ENCODE results near the gene CCDC146. TPM values are rescaled to one million over a fixed set of nuclear protein-coding genes. Genes with fewer than 3 reads are reported as not detected.

CCDC146 gene
- total and polyA plus RNA-seq, 2 of the 13 experiments (the other 11 are each of a cell fraction or from before 2014, with no cell fraction given) = 2.4 to 4.1 TPM

DNA sequence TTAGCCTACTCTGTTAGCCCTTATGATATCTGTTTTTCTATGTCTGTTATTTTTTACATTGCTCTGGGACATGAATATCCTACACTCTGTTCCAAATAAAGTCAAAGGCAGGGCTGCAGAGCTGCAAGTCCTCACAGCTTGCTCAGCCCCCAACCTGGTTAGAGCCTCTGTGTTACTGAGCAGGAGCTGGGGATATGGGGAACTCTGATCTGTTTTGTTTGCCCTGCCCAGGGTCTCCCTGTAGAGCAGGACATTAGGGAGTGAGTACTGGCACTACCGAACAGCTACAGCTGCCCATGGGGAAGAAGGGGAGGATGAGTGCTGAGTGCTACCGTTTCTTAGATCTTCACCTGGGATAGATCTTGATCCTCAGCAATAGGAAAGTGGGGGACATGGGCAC, 110.1 kb downstream of the CCDC146 start (continued):
- no peak for TF ChIP-seq KIAA2018 (CRISPR knock-in tag; IDR thresholded peaks at IDR 0.05; ENCODE audit: borderline replicate concordance)
- no peak for TF ChIP-seq PTBP1 (IDR thresholded peaks at IDR 0.05; ENCODE audit: low read depth, low read length, poor library complexity, severe bottlenecking)

DNA sequence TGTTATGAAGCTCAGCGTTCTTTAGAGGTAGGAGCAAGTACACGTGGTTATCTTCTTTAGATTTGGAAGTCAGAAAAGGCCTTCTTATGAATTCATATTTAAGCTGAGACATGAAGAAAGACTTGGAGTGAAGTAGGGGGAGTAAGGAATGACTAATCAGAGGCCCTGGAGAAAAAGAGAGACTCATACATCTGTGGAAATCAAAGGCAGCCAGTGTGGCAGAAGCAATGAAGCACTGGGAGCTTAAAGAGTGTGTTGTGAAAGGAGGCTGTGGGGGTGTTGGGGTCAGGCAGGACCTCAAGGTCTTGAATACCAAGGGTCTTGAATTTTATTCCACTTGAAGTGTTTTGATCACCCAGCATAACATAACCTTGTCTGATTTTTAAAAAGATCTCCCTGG, 112.9 kb downstream of the CCDC146 start:
- Histone ChIP-seq H3K9me3 (ENCODE audit: low read length) (no peaks in the 10 kb centered on the region), H3K36me3 (replicated peaks in 1 of 2; ENCODE audit: control insufficient read depth in 1 of 2, insufficient read depth in 2 of 2, low read length in 2 of 2) (no peaks in the 10 kb centered on the region), H2AFZ (ENCODE audit: low read length) (no peak overlapping the region), H3K27ac (ENCODE audit: extremely low read length, insufficient read depth, low read length) (no peak overlapping the region), H3K4me3 (replicated peaks in 1 of 3; ENCODE audit: insufficient read depth in 1 of 3, low read depth in 2 of 3, low read length in 3 of 3) (no peak overlapping the region), H3K9ac (ENCODE audit: insufficient read depth, low read depth, low read length) (no peak overlapping the region), H3K27me3 (ENCODE audit: control insufficient read depth in 1 of 2, insufficient read depth in 2 of 2, low read length in 2 of 2) (no peaks in the 10 kb centered on the region), H4K20me1 (ENCODE audit: insufficient read depth, low read length) (no peaks in the 10 kb centered on the region), H3K79me2 (ENCODE audit: insufficient read depth, low read length) (no peaks in the 10 kb centered on the region), H3K4me1 (ENCODE audit: insufficient read depth, low read length) (no peaks in the 10 kb centered on the region; the same call in 1 of the 2 replicates), H3K4me2 (ENCODE audit: low read depth, low read length) (no peak overlapping the region)
- in situ Hi-C loops (cut with HindIII; ENCODE audit: extremely low pct_ligation_motif_present, low pct_unique_long_range_greater_than_20kb) (no loop called here), intact Hi-C loops (cut with micrococcal nuclease; ENCODE audit: unreplicated experiment) (no loop called here)
- BruUV-seq (replicated peaks) = no TSS peak
- DNase-seq (ENCODE audit: low spot score) (no peak), FAIRE-seq (no peak), ATAC-seq (no peak)
- CTCF ChIA-PET (ENCODE audit: low intra/inter-chr PET ratio, low total read pairs) = no interaction called here
- POLR2A ChIA-PET = no interaction called here
- 99% methylated on average over 2 of the region's 2 CpGs for WGBS (ENCODE audit: low lambda C conversion rate)
- TF ChIP-seq ZNF354B (CRISPR knock-in tag; IDR thresholded peaks at IDR 0.05) = no peak
- no peak for TF ChIP-seq ZNF17 (CRISPR knock-in tag; IDR thresholded peaks at IDR 0.05)
- no peak for TF ChIP-seq SNAPC2 (CRISPR knock-in tag; IDR thresholded peaks at IDR 0.05)
- TF ChIP-seq PRDM15 (CRISPR knock-in tag; IDR thresholded peaks at IDR 0.05) = no peak
- TF ChIP-seq ZNF180 (CRISPR knock-in tag; IDR thresholded peaks at IDR 0.05; ENCODE audit: borderline replicate concordance, low read depth) = no peak
- TF ChIP-seq HOXA5 (CRISPR knock-in tag; IDR thresholded peaks at IDR 0.05) = no peak
- no peak for TF ChIP-seq TBP (CRISPR knock-in tag; IDR thresholded peaks at IDR 0.05)
- no peak for TF ChIP-seq SRSF9 (IDR thresholded peaks at IDR 0.05; ENCODE audit: borderline replicate concordance, insufficient read depth, low read depth, low read length, poor library complexity, severe bottlenecking)
